Large intestine (tissue), 3 donors: ENCODE results near the gene TMEM53. TPM values are rescaled to one million over a fixed set of nuclear protein-coding genes. Genes with fewer than 3 reads are reported as not detected.

Experiments used
- DNase-seq, 2 donors: peaks; one replicate each; pipeline versions ENCODE4 v3.0.0 to v3.0.0-alpha.2; 2013
- H3K27ac ChIP-seq: one replicate; pipeline ENCODE4 v1.5.1; 2013; ENCODE audit warnings: low read length
- H3K27me3 ChIP-seq: 2 replicates; pipeline ENCODE4 v1.6.1; 2013; ENCODE audit warnings: low read length; ENCODE audit not compliant: control insufficient read depth, insufficient read depth
- H3K36me3 ChIP-seq: 2 replicates; pipeline ENCODE4 v1.6.1; 2013; ENCODE audit warnings: low read length; ENCODE audit not compliant: control insufficient read depth, insufficient read depth
- H3K4me1 ChIP-seq: one replicate; pipeline ENCODE4 v1.6.1; 2013; ENCODE audit warnings: low read length; ENCODE audit not compliant: control insufficient read depth, insufficient read depth
- H3K4me3 ChIP-seq: one replicate; pipeline ENCODE4 v1.5.1; 2013; ENCODE audit warnings: low read length
- H3K9me3 ChIP-seq: one replicate; pipeline ENCODE4 v1.6.1; 2013; ENCODE audit warnings: mild to moderate bottlenecking, low read depth, low read length, moderate library complexity; ENCODE audit not compliant: control insufficient read depth
- WGBS: methylation state at CpG from one replicate; pipeline ENCODE4 v1.1.5; 2013; ENCODE audit warnings: low lambda C conversion rate; ENCODE audit not compliant: insufficient coverage; 5-methylcytosine and 5-hydroxymethylcytosine counted together
- polyA plus RNA-seq: library from polyadenylated mRNA; unstranded; fragments of 120-200 nt; gene quantifications from one replicate; pipeline ENCODE4 v1.2.1, GENCODE V29; 2013

Gene TMEM53
- polyA plus RNA-seq, 1 donor: 14.7 TPM

GRCh38 chr1:44717156-44717555 lies 42.9 kb upstream of the TMEM53 start:
- no peak overlapping the region for H3K27ac ChIP-seq
- no peaks in the 10 kb centered on the region for H3K4me1 ChIP-seq
- no peaks in the 10 kb centered on the region for H3K27me3 ChIP-seq
- no peak for DNase-seq
- H3K4me3 ChIP-seq: no peak overlapping the region
- no CpG with 5 or more reads among the region's 4 CpGs for WGBS
- no peaks in the 10 kb centered on the region for H3K36me3 ChIP-seq
- H3K9me3 ChIP-seq: no peaks in the 10 kb centered on the region

DNA sequence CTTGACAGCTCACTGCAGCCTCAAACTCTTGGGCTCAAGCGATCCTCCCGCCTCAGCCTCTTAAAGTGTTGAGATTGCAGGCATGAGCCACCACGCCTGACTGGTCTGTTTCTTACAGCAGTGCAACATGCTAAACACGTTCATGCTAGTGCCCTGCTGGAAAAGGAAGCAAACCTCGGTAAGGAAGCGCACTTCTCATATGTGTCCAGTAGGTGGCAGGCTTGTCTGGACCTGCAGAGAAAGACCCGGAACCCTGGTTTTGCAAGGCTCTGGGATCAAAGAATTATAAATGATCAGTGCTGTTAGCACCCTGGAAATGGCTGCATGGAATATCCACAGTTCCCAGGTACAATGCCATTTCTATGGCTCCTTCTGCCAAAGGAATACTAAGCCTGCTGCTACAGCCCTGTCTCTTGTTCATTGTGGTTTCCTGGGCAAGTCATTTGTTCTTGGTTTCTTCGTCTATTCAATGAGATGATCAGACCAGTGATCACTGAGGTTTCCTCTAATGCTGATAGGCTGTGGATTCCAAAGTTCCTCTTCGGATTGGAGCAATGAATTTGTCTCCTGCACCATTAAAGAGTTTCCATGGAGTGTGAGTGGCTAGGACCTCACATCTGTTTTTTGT lies 40.8 kb upstream of the TMEM53 start:
- no CpG with 5 or more reads among the region's 9 CpGs for WGBS
- H3K4me3 ChIP-seq: no peak overlapping the region
- no peak overlapping the region for H3K27ac ChIP-seq
- no peaks in the 10 kb centered on the region for H3K27me3 ChIP-seq
- peak; percentile 58 to 70 for DNase-seq
- no peaks in the 10 kb centered on the region for H3K9me3 ChIP-seq
- H3K4me1 ChIP-seq: no peaks in the 10 kb centered on the region
- H3K36me3 ChIP-seq: no peaks in the 10 kb centered on the region

DNA sequence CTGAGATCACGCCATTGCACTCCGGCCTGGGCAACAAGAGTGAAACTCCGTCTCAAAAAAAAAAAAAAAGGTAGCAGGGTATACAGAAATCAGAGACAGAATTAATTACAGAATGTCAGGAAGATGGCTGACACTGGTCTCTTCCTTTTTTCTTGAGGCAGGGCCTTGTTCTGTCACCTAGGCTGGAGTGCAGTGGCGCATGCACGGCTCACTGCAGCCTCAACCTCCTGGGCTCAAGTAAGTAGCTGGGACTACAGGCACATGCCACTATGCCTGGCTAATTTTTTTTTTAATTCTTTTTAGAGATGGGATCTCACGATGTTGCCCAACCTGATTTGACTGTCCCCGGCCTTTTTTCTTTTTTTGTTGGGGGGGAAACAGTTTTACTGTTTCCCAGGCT lies 40.3 kb upstream of the TMEM53 start:
- no peaks in the 10 kb centered on the region for H3K27me3 ChIP-seq
- no peak overlapping the region for H3K4me3 ChIP-seq
- no peak overlapping the region for H3K27ac ChIP-seq
- no peaks in the 10 kb centered on the region for H3K9me3 ChIP-seq
- no peak for DNase-seq
- WGBS: no CpG with 5 or more reads among the region's 7 CpGs
- no peaks in the 10 kb centered on the region for H3K4me1 ChIP-seq
- no peaks in the 10 kb centered on the region for H3K36me3 ChIP-seq

DNA sequence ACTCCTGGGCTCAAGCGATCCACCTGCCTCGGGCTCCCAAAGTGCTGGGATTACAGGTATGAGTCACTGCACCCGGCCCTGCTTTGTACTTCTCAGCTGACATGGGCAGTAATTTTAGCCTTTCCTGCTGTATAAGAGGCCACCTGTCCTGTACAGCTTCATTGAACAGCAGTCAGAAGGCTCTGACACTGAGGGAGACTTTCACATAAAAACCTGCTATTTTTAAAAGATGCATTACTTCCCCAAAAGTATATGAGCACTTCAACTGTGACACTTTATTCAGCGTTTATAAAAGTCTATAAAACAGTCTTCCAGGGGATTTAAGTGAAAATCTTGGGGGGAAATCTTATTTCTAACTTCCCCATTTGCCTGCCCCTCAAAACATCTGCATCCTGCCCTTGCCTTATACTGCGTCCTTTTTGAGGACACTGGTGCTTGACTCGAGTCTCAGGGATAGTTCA lies 39.1 kb upstream of the TMEM53 start:
- no peaks in the 10 kb centered on the region for H3K36me3 ChIP-seq
- H3K9me3 ChIP-seq: no peaks in the 10 kb centered on the region
- no peak for DNase-seq
- WGBS: no CpG with 5 or more reads among the region's 6 CpGs
- no peak overlapping the region for H3K27ac ChIP-seq
- no peaks in the 10 kb centered on the region for H3K4me1 ChIP-seq
- H3K4me3 ChIP-seq: no peak overlapping the region
- no peaks in the 10 kb centered on the region for H3K27me3 ChIP-seq

GRCh38 chr1:44707959-44708831 lies 33.9 kb upstream of the TMEM53 start:
- peak in 1 of 2 donors; percentile 30 for DNase-seq
- H3K4me3 ChIP-seq: no peak overlapping the region
- H3K36me3 ChIP-seq: no peaks in the 10 kb centered on the region
- H3K4me1 ChIP-seq: no peaks in the 10 kb centered on the region
- WGBS: 100% methylated on average over 1 of the region's 15 CpGs
- H3K27me3 ChIP-seq: no peaks in the 10 kb centered on the region
- no peaks in the 10 kb centered on the region for H3K9me3 ChIP-seq
- no peak overlapping the region for H3K27ac ChIP-seq

GRCh38 chr1:44707112-44707881 lies 33.0 kb upstream of the TMEM53 start:
- Histone ChIP-seq H3K27me3 (no peaks in the 10 kb centered on the region), H3K9me3 (no peaks in the 10 kb centered on the region), H3K27ac (no peak overlapping the region), H3K4me1 (no peaks in the 10 kb centered on the region), H3K36me3 (no peaks in the 10 kb centered on the region), H3K4me3 (no peak overlapping the region)
- WGBS: 90% methylated on average over 2 of the region's 6 CpGs
- DNase-seq: no peak

- Histone ChIP-seq H3K36me3 (no peaks in the 10 kb centered on the region), H3K9me3 (no peaks in the 10 kb centered on the region), H3K27me3 (no peaks in the 10 kb centered on the region), H3K4me1 (no peaks in the 10 kb centered on the region), H3K27ac (no peak overlapping the region), H3K4me3 (no peak overlapping the region)
- no peak for DNase-seq
- 83% methylated on average over 1 of the region's 2 CpGs for WGBS
Measured at GRCh38 chr1:44705938-44706337, 31.7 kb upstream of the TMEM53 start.

- 81% methylated on average over 4 of the region's 6 CpGs for WGBS
- Histone ChIP-seq H3K27ac (no peak overlapping the region), H3K4me3 (no peak overlapping the region), H3K27me3 (no peaks in the 10 kb centered on the region), H3K9me3 (no peaks in the 10 kb centered on the region), H3K4me1 (no peaks in the 10 kb centered on the region), H3K36me3 (no peaks in the 10 kb centered on the region)
- no peak for DNase-seq
Measured at GRCh38 chr1:44705470-44705869, 31.2 kb upstream of the TMEM53 start.

DNA sequence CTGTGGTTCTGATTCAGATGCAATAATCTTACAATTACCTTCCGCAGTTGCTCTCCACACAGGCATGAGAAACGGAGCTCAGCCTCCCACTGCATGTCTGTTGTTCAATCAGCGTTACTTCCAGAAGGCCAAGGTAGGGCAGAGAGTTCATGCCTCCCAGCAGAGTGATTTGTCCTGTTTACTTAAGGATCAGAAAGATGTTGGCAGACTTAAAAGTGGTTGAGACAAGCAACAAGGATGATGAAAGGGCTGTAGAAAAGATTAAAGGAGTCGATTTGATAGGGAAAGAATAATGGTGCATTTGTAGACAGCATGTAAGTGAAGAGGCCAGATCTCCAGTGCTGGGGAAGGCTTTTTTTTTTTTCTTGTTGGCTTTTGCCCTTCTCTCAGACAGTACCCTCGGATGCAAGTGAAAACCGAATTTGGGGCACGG lies 26.9 kb upstream of the TMEM53 start:
- WGBS: no CpG with 5 or more reads among the region's 7 CpGs
- DNase-seq: peak in 1 of 2 donors; percentile 46

DNA sequence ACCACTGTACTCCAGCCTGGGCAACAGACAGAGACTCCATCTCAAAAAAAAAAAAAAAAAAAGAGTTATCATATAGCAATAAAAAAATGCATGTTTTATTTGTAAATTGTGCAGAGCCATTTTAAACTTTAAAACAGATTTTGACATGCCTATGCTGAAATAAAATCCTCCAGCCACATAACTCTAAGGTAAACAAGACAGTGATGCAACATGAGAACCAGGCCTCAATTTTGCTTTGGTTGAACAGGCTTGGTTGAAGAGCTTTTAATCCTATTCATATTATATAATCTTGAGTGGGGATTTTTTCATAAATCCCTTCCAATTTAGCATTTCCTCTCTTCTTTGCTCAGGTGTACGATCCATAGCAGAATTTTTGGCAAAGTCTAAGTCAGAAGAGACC lies 26.3 kb upstream of the TMEM53 start:
- H3K9me3 ChIP-seq: no peaks in the 10 kb centered on the region
- no CpG with 5 or more reads among the region's 1 CpG for WGBS
- H3K4me1 ChIP-seq: no peaks in the 10 kb centered on the region
- no peak overlapping the region for H3K27ac ChIP-seq
- DNase-seq: no peak
- no peaks in the 10 kb centered on the region for H3K36me3 ChIP-seq
- no peaks in the 10 kb centered on the region for H3K27me3 ChIP-seq
- no peak overlapping the region for H3K4me3 ChIP-seq

More for the DNA sequence above, 26.9 kb upstream of the TMEM53 start:
- H3K9me3 ChIP-seq: no peaks in the 10 kb centered on the region
- H3K36me3 ChIP-seq: no peaks in the 10 kb centered on the region
- H3K4me3 ChIP-seq: no peak overlapping the region
- H3K27me3 ChIP-seq: no peaks in the 10 kb centered on the region
- no peak overlapping the region for H3K27ac ChIP-seq
- H3K4me1 ChIP-seq: no peaks in the 10 kb centered on the region
